Panc1 (cell line): Measurements from ENCODE around the gene TTC23. TPM values are rescaled to one million over a fixed set of nuclear protein-coding genes. Genes with fewer than 3 reads are reported as not detected.

Experiments used
- ATAC-seq: fragments of 200-7000 bp; cut with Tn5 transposase; 2 replicates; pipeline ENCODE4 v1.9.1; 2020; ENCODE audit warnings: mild to moderate bottlenecking, moderate library complexity
- BruUV-seq: library from RNA; stranded (reverse); fragments of 400-500 nt; replicated peaks from 2 replicates; lab custom pipeline; 2021; lab: Mats Ljungman, UMichigan
- CTCF ChIA-PET: fragments of 300-600 bp; sonication (Branson Sonifier 250); formaldehyde crosslinking; loops from one replicate; lab custom pipeline; 2022; ENCODE audit warnings: antibody characterized with exemption; lab: Charles Lee
- POLR2A ChIA-PET: fragments of 300-600 bp; sonication (Branson Sonifier 250); formaldehyde crosslinking; loops from one replicate; lab custom pipeline; 2022; ENCODE audit warnings: antibody characterized with exemption; lab: Charles Lee
- DNase-seq: peaks from one replicate; pipeline ENCODE4 v3.0.0-alpha.2; 2010; ENCODE audit warnings: low read depth, low spot score
- H3K27ac ChIP-seq: 2 replicates; pipeline ENCODE4 v1.5.1; 2011; ENCODE audit warnings: mild to moderate bottlenecking, low read length, inconsistent platforms
- H3K27me3 ChIP-seq: fragments of 200-500 bp; sonication (Bioruptor generic); 2 replicates; pipeline ENCODE4 v1.6.0; 2014; ENCODE audit warnings: low read length, inconsistent platforms; ENCODE audit not compliant: control insufficient read depth, insufficient read depth
- H3K36me3 ChIP-seq: fragments of 200-500 bp; sonication (Bioruptor generic); 2 replicates; pipeline ENCODE4 v1.5.1; 2014; ENCODE audit warnings: inconsistent platforms, mild to moderate bottlenecking, low read length, moderate library complexity; ENCODE audit not compliant: control insufficient read depth, insufficient read depth
- H3K4me1 ChIP-seq: 2 replicates; pipeline ENCODE4 v1.5.1; 2011; ENCODE audit warnings: inconsistent platforms, mild to moderate bottlenecking, low read length, moderate library complexity; ENCODE audit not compliant: control insufficient read depth, insufficient read depth
- H3K4me3 ChIP-seq, 2 experiments: 2 replicates each; pipeline ENCODE4 v1.5.1; 2011 to 2012; ENCODE audit warnings: low read depth in 2 of 2, low read length in 2 of 2, mild to moderate bottlenecking in 2 of 2, inconsistent platforms in 1 of 2, moderate library complexity in 1 of 2
- H3K9me3 ChIP-seq: fragments of 200-500 bp; sonication (Bioruptor generic); 2 replicates; pipeline ENCODE4 v1.5.1; 2014; ENCODE audit warnings: low read depth, mild to moderate bottlenecking, inconsistent platforms, low read length, moderate library complexity; ENCODE audit not compliant: control insufficient read depth, insufficient read depth
- POLR2AphosphoS5 ChIP-seq: IDR thresholded peaks from 2 replicates; pipeline ENCODE4 v1.6.1; 2012; ENCODE audit warnings: mild to moderate bottlenecking, low read depth, low read length, moderate library complexity
- SIN3A ChIP-seq: IDR thresholded peaks from 2 replicates; pipeline ENCODE4 v1.6.1; 2012; ENCODE audit warnings: low read depth, mild to moderate bottlenecking, low read length, moderate library complexity, borderline replicate concordance; ENCODE audit not compliant: insufficient read depth
- TCF7L2 ChIP-seq: IDR thresholded peaks from 2 replicates; pipeline ENCODE4 v1.6.1; 2011; ENCODE audit warnings: mild to moderate bottlenecking, low read depth, low read length, inconsistent platforms
- in situ Hi-C: cut with HindIII; loops from 2 replicates; pipeline ENCODE4 v1.10.0; 2016; ENCODE audit warnings: low sequenced_read_pairs, low pct_unique_long_range_greater_than_20kb
- intact Hi-C: fragments of 100-400 bp; cut with micrococcal nuclease; formaldehyde crosslinking; loops from one replicate; pipeline ENCODE4 v1.10.0; 2022; ENCODE audit not compliant: unreplicated experiment
- total RNA-seq: library from RNA; stranded (reverse); gene quantifications from one replicate; pipeline ENCODE4 v1.2.1, GENCODE V29; 2021; ENCODE audit not compliant: unreplicated experiment
- TF ChIP-seq, protein P1 (sequence below), 2 experiments: IDR thresholded peaks; 2 replicates each; pipeline ENCODE4 v1.6.1; 2011 to 2012; ENCODE audit warnings: low read depth in 2 of 2, control low read depth in 1 of 2, low read length in 1 of 2, mild to moderate bottlenecking in 1 of 2, moderate library complexity in 1 of 2; ENCODE audit not compliant: insufficient read depth in 1 of 2
- TF ChIP-seq, protein P2 (sequence below): fragments of 450-650 bp; IDR thresholded peaks from 2 replicates; pipeline ENCODE4 v1.5.1; 2017; ENCODE audit warnings: mild to moderate bottlenecking

TTC23 gene
- total RNA-seq, 1 experiment from 2014 or later = 21.7 TPM

DNA sequence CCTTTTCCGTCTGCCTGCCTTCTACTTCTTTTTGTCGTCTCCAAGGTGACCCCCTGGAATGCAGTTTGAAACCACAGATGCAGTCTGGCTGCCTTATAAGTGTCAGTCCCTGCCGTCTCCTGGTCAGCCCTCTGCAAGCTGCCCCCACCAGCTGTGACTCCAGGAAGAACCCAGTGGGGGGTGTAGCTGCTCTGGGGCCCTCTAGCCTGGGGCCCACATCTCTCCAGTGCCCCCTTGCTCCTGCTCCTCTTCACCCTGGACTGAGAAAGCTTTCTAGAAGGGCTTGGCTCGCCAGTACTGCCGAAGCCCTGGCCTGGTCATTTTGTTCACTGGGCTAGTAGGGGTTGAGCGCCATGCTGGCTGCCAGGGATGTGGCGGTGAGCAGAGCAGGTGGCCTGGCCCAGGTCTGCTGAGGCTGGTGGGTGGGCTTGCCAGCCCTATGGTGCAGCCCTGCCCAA lies 123.2 kb downstream of the TTC23 start:
- Histone ChIP-seq H3K27me3 (no peaks in the 10 kb centered on the region), H3K36me3 (peaks cover 5% of the 10 kb centered on the region; the same call in 1 of the 2 replicates), H3K4me3 (no peak overlapping the region), H3K9me3 (no peaks in the 10 kb centered on the region), H3K27ac (no peak overlapping the region), H3K4me1 (peaks cover 38% of the 10 kb centered on the region)
- ChIA-PET CTCF (no interaction called here), POLR2A (no interaction called here)
- no peak for ATAC-seq
- no peak for DNase-seq
- no peak for TF ChIP-seq SIN3A
- TF ChIP-seq TCF7L2 = no peak
- TF ChIP-seq POLR2AphosphoS5 = no peak
- TF ChIP-seq, protein P1, sequence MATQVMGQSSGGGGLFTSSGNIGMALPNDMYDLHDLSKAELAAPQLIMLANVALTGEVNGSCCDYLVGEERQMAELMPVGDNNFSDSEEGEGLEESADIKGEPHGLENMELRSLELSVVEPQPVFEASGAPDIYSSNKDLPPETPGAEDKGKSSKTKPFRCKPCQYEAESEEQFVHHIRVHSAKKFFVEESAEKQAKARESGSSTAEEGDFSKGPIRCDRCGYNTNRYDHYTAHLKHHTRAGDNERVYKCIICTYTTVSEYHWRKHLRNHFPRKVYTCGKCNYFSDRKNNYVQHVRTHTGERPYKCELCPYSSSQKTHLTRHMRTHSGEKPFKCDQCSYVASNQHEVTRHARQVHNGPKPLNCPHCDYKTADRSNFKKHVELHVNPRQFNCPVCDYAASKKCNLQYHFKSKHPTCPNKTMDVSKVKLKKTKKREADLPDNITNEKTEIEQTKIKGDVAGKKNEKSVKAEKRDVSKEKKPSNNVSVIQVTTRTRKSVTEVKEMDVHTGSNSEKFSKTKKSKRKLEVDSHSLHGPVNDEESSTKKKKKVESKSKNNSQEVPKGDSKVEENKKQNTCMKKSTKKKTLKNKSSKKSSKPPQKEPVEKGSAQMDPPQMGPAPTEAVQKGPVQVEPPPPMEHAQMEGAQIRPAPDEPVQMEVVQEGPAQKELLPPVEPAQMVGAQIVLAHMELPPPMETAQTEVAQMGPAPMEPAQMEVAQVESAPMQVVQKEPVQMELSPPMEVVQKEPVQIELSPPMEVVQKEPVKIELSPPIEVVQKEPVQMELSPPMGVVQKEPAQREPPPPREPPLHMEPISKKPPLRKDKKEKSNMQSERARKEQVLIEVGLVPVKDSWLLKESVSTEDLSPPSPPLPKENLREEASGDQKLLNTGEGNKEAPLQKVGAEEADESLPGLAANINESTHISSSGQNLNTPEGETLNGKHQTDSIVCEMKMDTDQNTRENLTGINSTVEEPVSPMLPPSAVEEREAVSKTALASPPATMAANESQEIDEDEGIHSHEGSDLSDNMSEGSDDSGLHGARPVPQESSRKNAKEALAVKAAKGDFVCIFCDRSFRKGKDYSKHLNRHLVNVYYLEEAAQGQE (IDR thresholded peaks at IDR 0.05; ENCODE audit: insufficient read depth in 1 of 2, low read depth in 2 of 2, low read length in 1 of 2) = no peak
- TF ChIP-seq, protein P2, sequence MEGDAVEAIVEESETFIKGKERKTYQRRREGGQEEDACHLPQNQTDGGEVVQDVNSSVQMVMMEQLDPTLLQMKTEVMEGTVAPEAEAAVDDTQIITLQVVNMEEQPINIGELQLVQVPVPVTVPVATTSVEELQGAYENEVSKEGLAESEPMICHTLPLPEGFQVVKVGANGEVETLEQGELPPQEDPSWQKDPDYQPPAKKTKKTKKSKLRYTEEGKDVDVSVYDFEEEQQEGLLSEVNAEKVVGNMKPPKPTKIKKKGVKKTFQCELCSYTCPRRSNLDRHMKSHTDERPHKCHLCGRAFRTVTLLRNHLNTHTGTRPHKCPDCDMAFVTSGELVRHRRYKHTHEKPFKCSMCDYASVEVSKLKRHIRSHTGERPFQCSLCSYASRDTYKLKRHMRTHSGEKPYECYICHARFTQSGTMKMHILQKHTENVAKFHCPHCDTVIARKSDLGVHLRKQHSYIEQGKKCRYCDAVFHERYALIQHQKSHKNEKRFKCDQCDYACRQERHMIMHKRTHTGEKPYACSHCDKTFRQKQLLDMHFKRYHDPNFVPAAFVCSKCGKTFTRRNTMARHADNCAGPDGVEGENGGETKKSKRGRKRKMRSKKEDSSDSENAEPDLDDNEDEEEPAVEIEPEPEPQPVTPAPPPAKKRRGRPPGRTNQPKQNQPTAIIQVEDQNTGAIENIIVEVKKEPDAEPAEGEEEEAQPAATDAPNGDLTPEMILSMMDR = no peak
- BruUV-seq = no TSS peak
- intact Hi-C loops (no loop called here), in situ Hi-C loops (no loop called here)

- CTCF ChIA-PET = no interaction called here
- peaks cover 38% of the 10 kb centered on the region for H3K4me1 ChIP-seq
Measured at GRCh38 chr15:99125061-99125891, 124.1 kb downstream of the TTC23 start.

More at GRCh38 chr15:99125061-99125891, 124.1 kb downstream of the TTC23 start:
- no peak overlapping the region for H3K4me3 ChIP-seq
- POLR2A ChIA-PET = interaction anchor here (0.6 kb wide), 1 partner anchor 8 kb away, joined by 3 read pairs; no protein-coding TSS in a partner anchor
- H3K27ac ChIP-seq = peak overlapping the region; percentile 92
- H3K27me3 ChIP-seq = no peaks in the 10 kb centered on the region
- ATAC-seq = no peak
- H3K36me3 ChIP-seq = peaks cover 5% of the 10 kb centered on the region; the same call in 1 of the 2 replicates
- no TSS peak for BruUV-seq
- DNase-seq = no peak
- intact Hi-C loops (no loop called here), in situ Hi-C loops (no loop called here)
- H3K9me3 ChIP-seq = no peaks in the 10 kb centered on the region
- TF ChIP-seq, protein P1 (IDR thresholded peaks at IDR 0.05; ENCODE audit: insufficient read depth in 1 of 2, low read depth in 2 of 2, low read length in 1 of 2) = no peak
- TF ChIP-seq, protein P2 = no peak
- no peak for TF ChIP-seq TCF7L2
- TF ChIP-seq SIN3A = no peak
- TF ChIP-seq POLR2AphosphoS5 = no peak
